OCI-M2 (cell line): ENCODE measurements around the gene CARD19.

Experiments
- DNase-seq: peaks from one replicate; lab custom pipeline; 2025; ENCODE audit not compliant: unreplicated experiment; lab: John Stamatoyannopoulos, UW

The CARD19 gene

DNA sequence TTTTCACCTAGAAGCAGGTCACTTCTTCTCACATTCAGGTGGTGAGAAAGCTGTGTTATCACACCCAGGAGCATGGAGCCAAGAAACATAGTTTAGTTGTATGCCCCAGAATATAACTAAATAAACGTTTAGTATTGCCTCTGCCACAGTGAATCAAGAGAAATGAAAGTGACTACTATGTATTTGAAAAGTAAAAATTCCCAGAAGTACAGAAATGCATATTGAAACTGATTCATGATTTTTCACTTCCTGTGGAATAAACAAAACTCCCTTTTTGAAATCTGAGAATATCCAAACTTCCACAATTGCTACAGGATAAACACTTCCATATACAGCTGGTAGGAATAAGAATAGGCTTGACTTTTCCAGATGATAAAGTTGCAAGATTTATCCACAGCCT, 53.3 kb downstream of the CARD19 start:
- no peak for DNase-seq

DNA sequence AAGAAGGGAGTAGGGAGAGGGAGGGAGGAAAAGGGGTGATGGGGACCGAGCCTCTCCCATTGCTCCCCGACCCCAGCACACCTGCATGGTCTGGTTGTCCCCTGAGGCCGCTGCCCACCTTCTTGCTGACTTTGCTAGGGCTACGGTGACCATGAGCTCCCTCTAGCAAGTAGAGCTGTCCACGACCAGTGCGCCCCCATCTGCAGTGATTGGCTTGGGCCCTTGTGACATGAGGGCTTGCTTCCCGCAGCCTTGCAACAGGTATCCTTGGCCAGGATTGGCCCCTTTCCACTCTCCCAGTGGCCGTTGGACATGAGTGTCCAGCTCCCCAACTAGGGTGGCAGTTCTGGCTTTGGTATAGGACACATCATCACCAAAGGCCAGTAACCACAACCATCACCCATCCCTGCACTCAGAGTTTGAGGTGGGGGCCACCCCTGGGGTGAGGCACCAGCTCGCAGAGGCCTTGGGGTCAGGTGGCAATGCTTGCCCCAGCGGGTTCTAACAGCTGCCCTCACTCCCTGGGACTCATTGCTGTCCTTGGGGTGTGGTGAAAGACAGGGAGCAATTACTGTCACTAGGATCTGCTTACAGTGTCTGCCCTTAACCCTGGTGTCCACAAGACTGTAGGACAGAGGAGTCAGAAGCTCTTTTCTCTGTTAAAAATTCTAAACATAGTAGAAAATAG, 55.2 kb downstream of the CARD19 start:
- DNase-seq: no peak

DNA sequence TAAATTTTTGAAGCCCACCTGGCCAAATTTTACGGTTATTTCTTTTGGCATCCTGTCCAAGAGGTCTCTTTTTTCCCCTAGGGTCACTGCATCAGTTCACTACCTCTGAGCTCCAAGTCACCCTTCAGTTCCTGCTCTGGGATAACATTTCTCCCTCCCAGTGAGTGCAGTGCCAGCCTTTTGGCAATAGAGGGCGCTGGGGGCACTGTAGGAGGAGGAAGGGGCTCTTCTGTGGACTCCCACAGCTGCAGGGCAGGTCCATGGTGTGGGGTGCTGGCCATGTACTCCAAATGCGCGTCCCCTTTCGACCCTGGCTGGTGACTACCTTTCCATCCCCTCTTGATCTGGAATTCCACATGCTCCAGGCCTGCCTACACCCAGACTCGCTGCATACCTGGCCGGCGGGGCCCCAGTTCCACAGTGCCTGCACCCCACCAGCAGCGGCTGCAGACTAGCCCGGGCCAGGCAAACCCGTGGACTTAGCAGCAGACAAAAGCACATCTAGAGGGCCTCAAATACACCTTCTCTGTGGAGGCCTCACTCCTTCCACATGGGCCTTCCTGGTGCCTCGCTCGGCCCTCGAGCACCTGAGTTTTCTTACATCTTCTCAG, 58.4 kb downstream of the CARD19 start:
- no peak for DNase-seq

DNA sequence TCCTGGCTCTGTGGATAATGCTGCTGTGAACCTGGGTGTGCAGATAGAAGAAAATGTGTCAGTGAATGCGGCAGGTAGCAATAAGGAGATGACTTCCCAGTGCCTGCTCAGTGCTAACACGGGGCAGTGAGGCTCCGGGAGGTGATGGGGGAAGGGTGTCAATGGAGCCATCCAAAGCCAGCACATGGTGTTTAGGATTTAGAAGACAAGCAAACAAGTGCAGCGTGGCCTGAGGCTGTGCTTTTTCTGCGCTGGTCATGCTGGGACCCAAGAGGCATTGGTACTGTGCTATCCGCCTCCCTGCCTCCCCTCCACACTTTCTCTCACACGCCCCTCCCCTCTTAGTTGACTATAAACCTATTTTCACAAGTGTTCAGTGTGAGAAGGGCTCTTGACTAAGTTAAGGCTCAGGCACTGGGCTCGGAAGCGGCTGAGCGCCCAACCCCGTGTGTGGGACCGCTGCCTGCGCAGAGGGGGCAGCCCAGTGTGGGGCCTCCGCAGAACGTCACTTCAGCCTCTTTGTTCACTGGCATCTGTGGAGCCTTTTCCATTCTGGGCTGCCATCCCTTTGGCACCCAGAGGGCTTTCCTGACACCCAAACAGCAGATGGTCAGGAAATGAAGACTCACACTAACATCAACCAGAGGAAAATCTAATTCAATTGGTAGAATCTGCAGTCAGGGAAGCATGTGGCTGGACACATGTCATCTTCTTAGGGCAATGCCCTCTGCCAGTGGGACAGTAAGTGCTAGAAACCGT, 59.9 kb downstream of the CARD19 start:
- DNase-seq: no peak

DNA sequence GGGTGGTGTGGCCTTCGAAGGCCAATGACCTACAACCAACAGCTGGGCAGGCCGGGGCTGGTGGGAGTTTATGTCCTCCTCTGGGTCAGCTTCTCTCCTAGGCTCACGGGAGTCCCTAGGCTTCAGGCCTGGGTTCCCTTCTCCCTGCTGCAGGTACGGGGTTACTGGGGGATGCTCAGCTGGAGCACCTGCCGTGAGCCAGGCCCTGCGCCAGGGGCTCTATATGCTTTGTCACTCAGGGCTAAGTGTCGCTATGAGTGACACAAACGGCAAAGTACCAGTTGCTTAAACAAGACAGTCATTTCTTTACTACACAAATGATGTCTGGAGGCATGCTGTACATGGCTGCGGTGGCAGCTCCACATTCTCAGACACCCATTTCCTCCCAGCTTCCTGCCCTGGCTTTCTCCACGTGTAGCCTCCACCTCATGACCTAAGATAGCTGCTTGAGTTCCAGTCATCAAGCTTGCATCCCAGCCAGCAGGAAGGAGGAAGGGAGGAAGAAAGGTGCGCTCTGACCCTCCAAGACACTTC, 60.5 kb downstream of the CARD19 start:
- DNase-seq: no peak

DNA sequence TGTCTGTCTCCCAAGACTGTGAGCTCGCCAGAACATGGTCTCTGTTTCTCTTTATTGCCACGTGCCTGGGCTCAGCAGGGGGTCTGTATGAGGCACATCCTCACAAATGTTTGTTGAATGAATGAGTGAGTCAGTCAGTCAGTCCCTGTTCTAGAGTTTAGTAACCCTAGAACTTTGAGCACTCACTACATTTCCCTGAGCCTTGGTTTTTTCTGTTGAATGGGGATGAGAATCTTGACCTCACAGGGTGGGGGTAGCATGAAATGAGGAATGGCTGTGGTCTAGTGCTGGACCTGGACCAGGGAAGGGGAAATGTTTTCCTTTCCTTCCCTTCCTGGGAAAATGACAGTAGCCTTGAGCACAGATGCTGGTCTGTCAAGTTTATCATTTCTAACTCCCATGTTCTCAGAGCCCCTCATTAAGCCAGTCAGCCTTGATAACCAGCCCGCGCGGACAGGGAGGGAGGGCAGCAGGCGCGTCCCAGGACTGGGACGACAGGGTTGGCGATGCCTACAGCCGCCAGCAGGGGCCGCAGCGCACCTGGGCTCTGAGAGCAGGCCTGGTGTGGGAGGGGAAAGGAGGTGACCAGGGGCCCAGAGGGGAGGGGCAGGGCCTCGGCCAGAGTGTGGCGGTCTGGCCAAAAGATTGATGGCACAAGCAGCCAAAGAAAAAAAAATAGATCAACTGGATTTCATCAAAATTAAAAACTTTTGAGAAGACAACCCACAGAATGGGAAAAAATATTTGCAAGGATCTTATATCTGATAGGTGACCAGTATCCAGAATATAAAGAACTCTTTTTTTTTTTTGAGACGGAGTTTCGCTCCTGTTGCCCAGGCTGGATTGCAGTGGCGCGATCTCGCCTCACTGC, 63.8 kb downstream of the CARD19 start:
- DNase-seq: peak; percentile 57

DNA sequence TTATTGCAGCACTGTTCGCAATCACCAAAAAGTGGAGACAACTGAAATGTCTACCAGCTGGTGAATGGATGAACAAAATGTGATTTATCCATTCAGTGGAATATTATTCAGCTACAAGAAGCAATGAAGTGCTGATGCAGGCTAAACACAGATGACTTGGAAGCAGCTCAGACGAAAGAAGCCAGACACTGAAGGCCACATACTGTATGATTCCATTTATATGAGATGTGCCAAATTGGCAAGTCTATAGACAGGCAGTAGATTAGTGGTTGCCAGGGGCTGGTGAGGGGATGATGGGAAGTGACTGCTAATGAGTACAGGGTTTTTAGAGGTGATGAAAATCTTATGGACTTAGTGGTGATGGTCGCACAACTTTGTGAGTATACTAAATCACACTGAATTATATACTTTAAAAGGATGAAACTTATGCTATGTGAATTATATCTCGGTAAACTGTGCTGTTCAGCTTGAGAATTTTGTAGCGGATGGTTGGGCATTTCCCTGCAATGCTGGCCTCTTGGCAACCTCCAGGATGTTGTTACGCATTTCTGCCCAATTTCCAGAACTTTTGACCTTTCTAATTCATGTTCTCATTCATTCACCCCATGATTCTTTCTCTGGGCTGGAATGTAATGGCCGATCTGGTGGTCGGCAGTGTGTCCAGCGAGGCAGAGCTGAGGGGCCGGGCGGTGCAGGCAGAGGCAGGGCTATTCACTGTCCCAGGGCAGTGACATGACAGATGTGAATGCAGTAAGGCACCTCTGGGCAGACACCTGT, 66.0 kb downstream of the CARD19 start:
- no peak for DNase-seq
